Dermis microvascular lymphatic vessel endothelial cell (primary cell): ENCODE data around the gene GSS. TPM values are rescaled to one million over a fixed set of nuclear protein-coding genes. Genes with fewer than 3 reads are reported as not detected.

Source experiments
- total RNA-seq: library from RNA; depleted of rRNA; stranded (reverse); fragments of >200 nt; gene quantifications from 2 replicates; pipeline ENCODE4 v1.2.1, GENCODE V29; 2014

GSS gene
- total RNA-seq, 1 donor from 2014 or later, result 63.9 TPM

Other genes with a start within 250 kb of the GSS start
- gene NCOA6, start 130.2 kb downstream of the GSS start, total RNA-seq, result 3.3 and 5.3 TPM in 2 replicates
- 1.5 and 3.4 TPM in 2 replicates for gene GGT7, start 83.0 kb downstream of the GSS start, total RNA-seq
- 51.3 and 57.6 TPM in 2 replicates for gene ACSS2, start 79.2 kb downstream of the GSS start, total RNA-seq
- under 0.01 TPM in 1 of 2 replicates, not detected in the other for gene MYH7B, start 62 bp upstream of the GSS start, total RNA-seq
- 68.9 and 99.4 TPM in 2 replicates for gene TRPC4AP, start 137.0 kb upstream of the GSS start, total RNA-seq
- gene EDEM2, start 191.5 kb upstream of the GSS start, total RNA-seq, result 65.9 and 69.0 TPM in 2 replicates
- 83.1 and 217 TPM in 2 replicates for gene PROCR, start 216.3 kb upstream of the GSS start, total RNA-seq